Activated naive CD8-positive, alpha-beta T cell treated with anti-CD3 and anti-CD28 coated beads for 36 hours (primary cell): Measurements from ENCODE around the gene THSD7B. TPM values are rescaled to one million over a fixed set of nuclear protein-coding genes. Genes with fewer than 3 reads are reported as not detected.
"Not testable (repeated sequence)": the region's sequence is repeated elsewhere in the genome, so short reads cannot be mapped to it uniquely, and the experiment has no call there.

Experiments
- DNase-seq: peaks from one replicate; pipeline ENCODE4 v3.0.0; 2021
- H3K27ac Mint-ChIP-seq: one replicate; pipeline ENCODE4 v1.8.0; 2022; ENCODE audit warnings: mild to moderate bottlenecking, moderate library complexity, mixed read lengths
- H3K27me3 Mint-ChIP-seq: one replicate; pipeline ENCODE4 v1.8.0; 2022; ENCODE audit warnings: mild to moderate bottlenecking, mixed read lengths
- H3K36me3 Mint-ChIP-seq: one replicate; pipeline ENCODE4 v1.8.0; 2021; ENCODE audit warnings: mild to moderate bottlenecking, mixed read lengths
- H3K4me1 Mint-ChIP-seq: one replicate; pipeline ENCODE4 v1.8.0; 2021; ENCODE audit warnings: mixed read lengths
- H3K4me3 Mint-ChIP-seq: one replicate; pipeline ENCODE4 v1.8.0; 2022; ENCODE audit warnings: mild to moderate bottlenecking, moderate library complexity, mixed read lengths
- H3K9me3 Mint-ChIP-seq: one replicate; pipeline ENCODE4 v1.8.0; 2022; ENCODE audit warnings: mixed read lengths
- total RNA-seq, 2 experiments: library from RNA; stranded (reverse); gene quantifications; one replicate each; pipeline ENCODE4 v1.2.3, GENCODE V29; 2021

THSD7B gene
- total RNA-seq, 2 experiments from 2014 or later: not detected

GRCh38 chr2:137287913-137288639 lies 522.7 kb downstream of the THSD7B start:
- Mint-ChIP-seq H3K4me1 (no peaks in the 10 kb centered on the region), H3K27me3 (no peaks in the 10 kb centered on the region), H3K4me3 (no peak overlapping the region), H3K9me3 (peaks cover 8% of the 10 kb centered on the region), H3K27ac (no peak overlapping the region), H3K36me3 (no peaks in the 10 kb centered on the region)
- no peak for DNase-seq

DNA sequence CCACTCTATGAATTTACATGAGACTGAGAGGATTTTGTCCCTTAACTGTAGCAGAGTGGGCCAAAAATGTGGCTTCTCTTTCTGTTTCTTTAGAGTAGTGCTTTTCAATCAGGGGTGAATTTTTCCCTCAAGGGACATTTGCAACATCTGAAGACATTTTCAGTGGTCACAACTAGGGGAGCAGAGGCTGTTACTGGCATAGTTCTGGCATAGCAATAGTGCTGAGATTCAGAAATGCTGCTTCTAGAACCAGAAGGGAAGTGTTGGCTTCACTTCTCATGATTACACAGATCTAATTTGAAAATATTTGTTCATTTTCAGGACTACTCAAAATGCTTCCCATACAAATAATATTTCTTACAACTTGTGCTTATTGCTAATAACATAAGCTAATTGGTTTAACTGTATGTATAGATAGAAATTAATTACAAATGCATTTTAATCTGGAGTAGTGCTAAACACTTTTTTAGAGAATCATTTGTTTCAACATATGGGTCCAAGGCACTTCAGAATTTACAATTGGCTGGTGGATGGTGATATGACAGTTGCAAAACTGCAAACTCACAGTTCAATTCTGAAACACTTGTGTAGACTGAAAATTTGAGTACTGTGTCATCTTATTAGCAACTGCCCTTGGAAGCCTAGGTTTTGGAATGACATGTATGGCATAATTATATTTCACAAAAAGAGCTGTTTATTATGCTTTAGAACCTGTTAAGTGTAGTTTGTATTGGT lies 526.7 kb downstream of the THSD7B start:
- H3K36me3 Mint-ChIP-seq: no peaks in the 10 kb centered on the region
- no peak overlapping the region for H3K4me3 Mint-ChIP-seq
- no peaks in the 10 kb centered on the region for H3K9me3 Mint-ChIP-seq
- no peaks in the 10 kb centered on the region for H3K27me3 Mint-ChIP-seq
- H3K4me1 Mint-ChIP-seq: no peaks in the 10 kb centered on the region
- DNase-seq: no peak
- H3K27ac Mint-ChIP-seq: no peak overlapping the region

- no peak overlapping the region for H3K4me3 Mint-ChIP-seq
- peaks cover 3% of the 10 kb centered on the region for H3K9me3 Mint-ChIP-seq
- no peaks in the 10 kb centered on the region for H3K36me3 Mint-ChIP-seq
- no peak for DNase-seq
- no peaks in the 10 kb centered on the region for H3K27me3 Mint-ChIP-seq
- H3K27ac Mint-ChIP-seq: no peak overlapping the region
- H3K4me1 Mint-ChIP-seq: no peaks in the 10 kb centered on the region
Observed at GRCh38 chr2:137298377-137298776, 533.0 kb downstream of the THSD7B start.

DNA sequence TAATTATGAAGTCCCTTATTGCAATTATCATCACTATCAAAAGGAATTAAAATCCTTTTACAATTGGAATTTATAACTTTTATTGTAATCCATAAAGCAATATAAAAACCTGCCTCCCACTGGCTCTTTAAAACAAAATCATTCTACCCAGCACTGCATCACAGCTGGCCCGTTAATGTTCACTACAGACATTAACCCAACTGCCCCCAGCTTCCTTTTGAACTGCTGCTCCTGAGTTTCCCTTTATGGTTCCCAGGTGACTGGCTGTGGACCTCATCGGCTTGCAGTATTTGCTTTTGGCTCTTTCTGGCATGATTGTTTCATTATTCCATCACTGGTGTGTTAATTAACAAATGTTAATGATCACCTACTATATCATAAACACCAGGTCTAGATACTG lies 535.6 kb downstream of the THSD7B start:
- H3K27me3 Mint-ChIP-seq: no peaks in the 10 kb centered on the region
- H3K4me1 Mint-ChIP-seq: no peaks in the 10 kb centered on the region
- no peaks in the 10 kb centered on the region for H3K36me3 Mint-ChIP-seq
- H3K9me3 Mint-ChIP-seq: peaks cover 3% of the 10 kb centered on the region
- H3K4me3 Mint-ChIP-seq: no peak overlapping the region
- no peak overlapping the region for H3K27ac Mint-ChIP-seq
- no peak for DNase-seq

- DNase-seq: no peak
- H3K27ac Mint-ChIP-seq: no peak overlapping the region
- H3K36me3 Mint-ChIP-seq: no peaks in the 10 kb centered on the region
- H3K9me3 Mint-ChIP-seq: no peaks in the 10 kb centered on the region
- H3K4me1 Mint-ChIP-seq: no peaks in the 10 kb centered on the region
- H3K27me3 Mint-ChIP-seq: no peaks in the 10 kb centered on the region
- no peak overlapping the region for H3K4me3 Mint-ChIP-seq
Observed at GRCh38 chr2:137302957-137303356, 537.6 kb downstream of the THSD7B start.

- H3K36me3 Mint-ChIP-seq: no peaks in the 10 kb centered on the region
- no peak for DNase-seq
- no peak overlapping the region for H3K27ac Mint-ChIP-seq
- no peak overlapping the region for H3K4me3 Mint-ChIP-seq
- H3K4me1 Mint-ChIP-seq: no peaks in the 10 kb centered on the region
- no peaks in the 10 kb centered on the region for H3K27me3 Mint-ChIP-seq
- H3K9me3 Mint-ChIP-seq: no peaks in the 10 kb centered on the region
Observed at GRCh38 chr2:137316075-137316474, 550.7 kb downstream of the THSD7B start.

DNA sequence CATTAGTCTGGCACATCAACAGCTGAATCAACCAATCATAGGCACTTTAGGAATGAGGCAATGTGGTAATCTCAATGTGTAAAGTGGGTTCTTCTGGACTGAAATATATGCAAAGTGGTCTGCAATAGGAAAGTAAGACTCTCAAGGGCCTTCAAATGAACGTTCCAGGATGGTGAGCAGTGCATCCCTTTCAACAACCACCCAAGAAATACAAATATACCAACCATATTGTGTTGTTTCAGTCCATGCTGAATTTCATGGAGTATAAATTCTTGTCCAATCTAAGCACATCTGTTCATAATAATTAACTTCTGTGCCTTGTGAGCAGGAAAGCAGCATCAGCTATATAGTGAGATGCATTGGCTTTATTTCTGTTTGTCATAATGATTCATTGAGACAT lies 556.2 kb downstream of the THSD7B start:
- no peak overlapping the region for H3K4me3 Mint-ChIP-seq
- H3K9me3 Mint-ChIP-seq: no peaks in the 10 kb centered on the region
- H3K27ac Mint-ChIP-seq: no peak overlapping the region
- no peaks in the 10 kb centered on the region for H3K27me3 Mint-ChIP-seq
- H3K36me3 Mint-ChIP-seq: no peaks in the 10 kb centered on the region
- DNase-seq: no peak
- H3K4me1 Mint-ChIP-seq: no peaks in the 10 kb centered on the region

DNA sequence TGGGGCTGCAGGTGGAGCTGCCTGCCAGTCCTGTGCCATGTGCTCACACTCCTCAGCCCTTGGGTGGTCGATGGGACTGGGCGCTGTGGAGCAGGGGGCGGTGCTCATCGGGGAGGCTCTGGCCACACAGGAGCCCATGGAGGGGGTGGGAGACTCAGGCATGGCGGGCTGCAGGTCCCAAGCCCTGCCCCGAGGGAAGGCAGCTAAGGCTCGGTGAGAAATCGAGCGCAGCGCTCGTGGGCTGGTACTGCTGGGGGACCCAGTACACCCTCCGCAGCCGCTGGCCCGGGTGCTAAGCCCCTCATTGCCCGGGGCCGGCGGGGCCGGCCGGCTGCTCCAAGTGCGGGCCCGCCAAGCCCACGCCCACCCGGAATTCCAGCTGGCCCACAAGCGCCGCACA lies 566.2 kb downstream of the THSD7B start:
- H3K36me3 Mint-ChIP-seq, H3K4me1 Mint-ChIP-seq, H3K27ac Mint-ChIP-seq, H3K4me3 Mint-ChIP-seq, H3K27me3 Mint-ChIP-seq, DNase-seq, H3K9me3 Mint-ChIP-seq: not testable (repeated sequence)

- Mint-ChIP-seq H3K4me1 (no peaks in the 10 kb centered on the region), H3K4me3 (no peak overlapping the region)
Observed at GRCh38 chr2:137333386-137334165, 568.2 kb downstream of the THSD7B start.

DNA sequence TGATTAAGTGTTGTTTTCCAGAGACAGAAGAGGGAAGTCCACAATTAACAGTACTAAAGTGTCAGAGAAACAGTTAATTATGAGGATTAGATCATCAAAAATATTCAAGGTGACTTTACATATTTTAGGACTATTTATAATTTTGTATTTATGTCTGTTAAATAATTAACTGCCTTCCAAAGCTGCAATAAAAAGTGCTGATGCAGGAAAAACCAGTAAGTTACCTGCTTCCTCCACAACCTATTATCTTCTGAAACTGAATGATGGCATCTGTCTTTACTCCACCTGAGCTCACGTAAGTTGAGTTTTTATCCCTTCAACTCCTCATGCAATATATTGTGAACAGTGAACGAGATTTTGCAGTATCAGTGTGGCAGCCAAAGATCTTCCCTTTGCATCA lies 570.7 kb downstream of the THSD7B start:
- no peak overlapping the region for H3K4me3 Mint-ChIP-seq
- H3K36me3 Mint-ChIP-seq: no peaks in the 10 kb centered on the region
- H3K9me3 Mint-ChIP-seq: peaks cover 2% of the 10 kb centered on the region
- H3K27me3 Mint-ChIP-seq: no peaks in the 10 kb centered on the region
- no peak overlapping the region for H3K27ac Mint-ChIP-seq
- H3K4me1 Mint-ChIP-seq: no peaks in the 10 kb centered on the region
- no peak for DNase-seq

More at GRCh38 chr2:137333386-137334165, 568.2 kb downstream of the THSD7B start:
- no peaks in the 10 kb centered on the region for H3K36me3 Mint-ChIP-seq
- no peak for DNase-seq
- peaks cover 4% of the 10 kb centered on the region for H3K9me3 Mint-ChIP-seq
- no peak overlapping the region for H3K27ac Mint-ChIP-seq
- no peaks in the 10 kb centered on the region for H3K27me3 Mint-ChIP-seq

DNA sequence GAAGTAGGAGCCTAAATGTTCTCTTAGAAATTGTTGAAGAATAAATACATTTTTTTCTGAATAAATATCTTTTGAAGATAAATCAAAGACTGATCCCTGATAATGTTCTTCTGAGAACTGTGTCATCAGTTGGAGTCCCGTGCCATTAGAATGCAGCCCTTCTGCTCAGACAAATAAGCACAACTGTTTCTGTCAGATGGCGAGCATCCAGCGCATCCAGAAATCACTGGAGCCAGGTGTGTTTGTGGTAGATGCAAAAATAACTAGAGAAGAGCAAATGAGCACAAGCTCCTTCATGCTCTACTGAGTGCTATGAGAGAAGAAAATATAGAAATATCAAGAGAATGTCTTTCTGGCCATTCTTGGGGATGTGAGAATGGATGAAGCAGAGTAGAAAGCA lies 573.7 kb downstream of the THSD7B start:
- H3K27me3 Mint-ChIP-seq: no peaks in the 10 kb centered on the region
- no peaks in the 10 kb centered on the region for H3K36me3 Mint-ChIP-seq
- H3K4me1 Mint-ChIP-seq: no peaks in the 10 kb centered on the region
- no peak overlapping the region for H3K27ac Mint-ChIP-seq
- no peak for DNase-seq
- no peak overlapping the region for H3K4me3 Mint-ChIP-seq
- peaks cover 3% of the 10 kb centered on the region for H3K9me3 Mint-ChIP-seq

- Mint-ChIP-seq H3K9me3 (peaks cover 3% of the 10 kb centered on the region), H3K4me3 (no peak overlapping the region), H3K4me1 (no peaks in the 10 kb centered on the region), H3K27me3 (no peaks in the 10 kb centered on the region), H3K27ac (no peak overlapping the region), H3K36me3 (no peaks in the 10 kb centered on the region)
- DNase-seq: no peak
Observed at GRCh38 chr2:137345994-137346393, 580.6 kb downstream of the THSD7B start.

- no peaks in the 10 kb centered on the region for H3K27me3 Mint-ChIP-seq
- no peak overlapping the region for H3K4me3 Mint-ChIP-seq
- H3K27ac Mint-ChIP-seq: no peak overlapping the region
- H3K36me3 Mint-ChIP-seq: no peaks in the 10 kb centered on the region
- no peaks in the 10 kb centered on the region for H3K4me1 Mint-ChIP-seq
- no peaks in the 10 kb centered on the region for H3K9me3 Mint-ChIP-seq
- no peak for DNase-seq
Observed at GRCh38 chr2:137348301-137348700, 583.0 kb downstream of the THSD7B start.

DNA sequence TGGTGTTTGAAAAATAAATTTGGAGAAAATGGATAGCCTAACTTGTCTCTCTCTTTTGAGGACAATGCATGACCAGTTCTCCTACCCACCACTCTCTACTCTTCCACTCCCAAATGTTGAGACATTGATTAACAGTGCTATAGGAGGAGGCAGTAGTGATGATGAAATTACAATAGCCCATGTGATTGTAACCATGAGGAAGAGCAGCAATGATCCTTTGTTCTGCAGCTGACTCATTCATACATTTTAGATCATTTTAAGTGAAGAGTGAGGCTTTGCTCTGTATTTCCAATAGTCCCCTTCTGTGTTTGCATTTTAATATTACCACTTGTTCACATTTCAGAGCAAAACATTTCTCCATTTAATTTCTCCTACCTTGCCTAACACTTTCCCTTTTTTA lies 592.3 kb downstream of the THSD7B start:
- no peaks in the 10 kb centered on the region for H3K4me1 Mint-ChIP-seq
- no peak overlapping the region for H3K27ac Mint-ChIP-seq
- H3K27me3 Mint-ChIP-seq: no peaks in the 10 kb centered on the region
- no peaks in the 10 kb centered on the region for H3K36me3 Mint-ChIP-seq
- no peak for DNase-seq
- H3K4me3 Mint-ChIP-seq: no peak overlapping the region
- peaks cover 8% of the 10 kb centered on the region for H3K9me3 Mint-ChIP-seq

DNA sequence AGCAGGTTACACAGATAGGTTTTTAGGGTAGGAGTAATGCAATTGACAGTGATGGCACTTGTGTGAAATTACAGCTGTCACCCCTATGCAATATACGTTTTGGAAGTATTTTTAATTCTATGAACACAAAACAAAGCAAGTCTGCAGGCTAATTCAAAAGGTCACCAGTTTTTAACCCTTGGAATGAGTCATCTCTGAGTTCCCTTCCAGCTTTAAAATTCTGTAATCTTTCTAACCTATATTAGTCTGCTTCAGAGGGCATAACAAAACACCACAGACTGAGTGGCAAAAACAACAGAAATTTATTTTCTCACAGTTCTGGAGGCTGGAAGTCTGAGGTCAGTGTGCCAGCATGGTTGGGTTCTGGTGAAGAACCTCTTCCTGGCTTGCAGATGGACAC lies 602.0 kb downstream of the THSD7B start:
- H3K27ac Mint-ChIP-seq: no peak overlapping the region
- no peaks in the 10 kb centered on the region for H3K4me1 Mint-ChIP-seq
- H3K9me3 Mint-ChIP-seq: peaks cover 21% of the 10 kb centered on the region

More for the DNA sequence above, 602.0 kb downstream of the THSD7B start:
- Mint-ChIP-seq H3K36me3 (peaks cover 1% of the 10 kb centered on the region), H3K27me3 (no peaks in the 10 kb centered on the region), H3K4me3 (no peak overlapping the region)
- DNase-seq: no peak
